Renal cortical epithelial cell (primary cell): ENCODE measurements around the gene RARA. TPM values are rescaled to one million over a fixed set of nuclear protein-coding genes. Genes with fewer than 3 reads are reported as not detected.
"Not testable (repeated sequence)": the region's sequence is repeated elsewhere in the genome, so short reads cannot be mapped to it uniquely, and the experiment has no call there.

Experiments used
- DNase-seq: peaks from one replicate; pipeline ENCODE4 v3.0.0-alpha.2; 2011; ENCODE audit warnings: low read depth
- total RNA-seq: library from RNA; depleted of rRNA; stranded (reverse); fragments of >200 nt; gene quantifications from 2 replicates; pipeline ENCODE4 v1.2.3, GENCODE V29; 2014

The RARA gene
- total RNA-seq, 1 donor from 2014 or later = 18.5 TPM

DNA sequence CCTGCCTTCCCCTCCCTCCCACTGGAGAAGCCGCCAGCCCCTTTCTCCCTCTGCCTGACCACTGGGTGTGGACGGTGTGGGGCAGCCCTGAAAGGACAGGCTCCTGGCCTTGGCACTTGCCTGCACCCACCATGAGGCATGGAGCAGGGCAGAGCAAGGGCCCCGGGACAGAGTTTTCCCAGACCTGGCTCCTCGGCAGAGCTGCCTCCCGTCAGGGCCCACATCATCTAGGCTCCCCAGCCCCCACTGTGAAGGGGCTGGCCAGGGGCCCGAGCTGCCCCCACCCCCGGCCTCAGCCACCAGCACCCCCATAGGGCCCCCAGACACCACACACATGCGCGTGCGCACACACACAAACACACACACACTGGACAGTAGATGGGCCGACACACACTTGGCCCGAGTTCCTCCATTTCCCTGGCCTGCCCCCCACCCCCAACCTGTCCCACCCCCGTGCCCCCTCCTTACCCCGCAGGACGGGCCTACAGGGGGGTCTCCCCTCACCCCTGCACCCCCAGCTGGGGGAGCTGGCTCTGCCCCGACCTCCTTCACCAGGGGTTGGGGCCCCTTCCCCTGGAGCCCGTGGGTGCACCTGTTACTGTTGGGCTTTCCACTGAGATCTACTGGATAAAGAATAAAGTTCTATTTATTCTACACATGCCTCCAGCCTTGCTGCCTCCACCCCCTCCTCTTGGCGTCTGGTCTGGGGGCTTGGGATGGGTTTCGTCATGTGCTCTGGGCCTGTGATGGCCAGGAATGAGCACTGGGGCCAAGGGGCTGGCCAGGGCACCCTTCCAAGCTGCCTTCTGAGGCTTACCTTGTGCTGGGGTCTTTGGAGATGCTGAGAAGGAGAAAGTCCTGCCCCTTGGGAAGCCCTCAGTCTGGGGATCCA lies 48.3 kb downstream of the RARA start:
- DNase-seq = no peak

DNA sequence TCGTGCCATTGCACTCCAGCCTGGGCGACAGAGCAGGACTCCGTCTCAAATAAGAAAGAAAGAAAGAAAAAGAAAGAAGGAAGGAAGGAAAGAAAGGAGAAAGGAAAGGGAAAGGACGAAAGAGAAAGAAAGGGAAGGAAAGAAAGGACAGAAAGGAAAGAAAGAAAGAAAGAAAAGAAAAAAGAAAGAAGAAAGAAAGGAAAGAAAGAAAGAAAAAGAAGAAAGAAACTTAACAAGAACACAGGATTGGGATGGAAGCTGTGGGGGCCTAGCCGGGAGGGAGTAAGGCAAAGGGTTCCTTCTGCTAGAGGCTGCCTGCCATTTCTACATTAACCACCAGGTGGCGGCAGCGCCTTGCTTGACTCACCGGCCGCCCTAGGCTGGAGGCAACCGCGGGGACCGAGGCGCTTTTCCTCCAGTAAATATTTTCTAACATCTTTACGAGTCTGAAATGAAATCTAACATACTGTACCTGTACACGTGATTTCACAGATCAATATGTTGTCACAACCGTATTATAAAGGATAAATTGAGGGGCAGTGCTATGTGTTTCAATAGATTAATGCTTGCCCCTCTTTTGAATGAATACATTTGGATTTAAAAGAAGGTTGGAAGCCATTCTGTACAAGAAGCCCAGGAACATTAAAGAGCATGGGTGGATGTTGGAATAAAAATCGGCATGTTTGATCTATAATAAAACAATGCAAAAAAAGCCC lies 49.5 kb downstream of the RARA start:
- DNase-seq = peak; percentile 54

DNA sequence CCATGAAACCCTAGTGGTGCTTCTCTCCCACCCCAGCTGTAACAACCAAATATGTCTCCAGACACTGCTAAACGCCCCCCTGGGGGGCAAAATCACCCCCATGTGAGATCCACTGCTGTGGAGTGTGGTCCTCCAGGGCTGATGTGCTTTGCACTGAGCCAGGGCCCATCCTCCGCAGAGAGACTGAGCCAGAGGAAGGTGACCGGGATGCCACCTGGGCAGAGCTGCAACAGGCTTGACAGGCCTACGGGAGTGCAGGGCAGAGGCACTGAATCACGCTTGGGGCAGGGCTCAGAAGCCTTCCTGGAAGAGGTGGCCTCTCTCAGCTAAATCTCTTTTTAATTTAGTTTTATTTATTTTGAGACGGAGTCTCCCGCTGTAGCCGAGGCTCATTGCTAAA lies 51.1 kb downstream of the RARA start:
- DNase-seq = no peak

DNA sequence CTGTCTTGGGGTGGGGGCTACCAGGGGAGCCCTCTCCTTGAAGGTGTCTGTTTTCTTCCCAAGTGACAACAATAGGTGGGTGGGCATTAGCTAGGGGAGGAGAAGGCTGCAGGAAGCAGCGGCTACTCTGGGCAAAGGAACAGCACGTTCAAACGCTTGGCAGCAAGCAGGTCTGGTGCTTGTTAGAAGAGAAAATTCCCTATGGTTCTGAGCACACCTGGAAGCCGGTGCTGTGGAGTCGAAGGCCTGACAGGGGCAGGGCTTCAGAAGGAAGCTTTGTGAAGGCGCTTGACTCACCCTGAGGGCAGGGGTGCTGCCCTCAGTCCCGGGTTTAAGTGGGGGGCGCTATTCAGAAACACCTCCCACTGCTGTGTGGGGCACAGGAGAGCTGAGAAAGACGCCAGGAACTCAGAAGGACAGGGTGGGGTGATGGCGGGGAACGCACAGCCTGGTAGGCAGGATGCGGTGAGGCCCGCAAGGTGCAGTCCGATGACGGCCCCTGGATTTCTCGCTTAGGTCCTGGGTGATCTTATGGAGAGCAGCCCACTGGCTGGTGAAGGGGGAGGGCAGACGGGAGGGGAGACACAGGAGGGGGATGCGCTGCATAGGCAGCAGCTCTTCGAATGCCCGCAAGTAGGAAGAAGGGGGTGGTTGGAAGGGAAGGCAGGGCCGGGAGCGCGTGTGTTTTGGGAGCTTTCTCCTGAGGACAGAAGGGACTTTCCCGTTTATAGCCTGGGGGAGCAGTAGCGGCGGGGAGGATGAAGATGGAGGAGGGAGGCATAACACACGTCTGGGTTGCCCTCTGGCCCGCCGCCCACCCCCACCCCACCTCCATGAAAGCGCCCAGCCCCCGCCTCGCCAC lies 52.3 kb downstream of the RARA start:
- no peak for DNase-seq

DNA sequence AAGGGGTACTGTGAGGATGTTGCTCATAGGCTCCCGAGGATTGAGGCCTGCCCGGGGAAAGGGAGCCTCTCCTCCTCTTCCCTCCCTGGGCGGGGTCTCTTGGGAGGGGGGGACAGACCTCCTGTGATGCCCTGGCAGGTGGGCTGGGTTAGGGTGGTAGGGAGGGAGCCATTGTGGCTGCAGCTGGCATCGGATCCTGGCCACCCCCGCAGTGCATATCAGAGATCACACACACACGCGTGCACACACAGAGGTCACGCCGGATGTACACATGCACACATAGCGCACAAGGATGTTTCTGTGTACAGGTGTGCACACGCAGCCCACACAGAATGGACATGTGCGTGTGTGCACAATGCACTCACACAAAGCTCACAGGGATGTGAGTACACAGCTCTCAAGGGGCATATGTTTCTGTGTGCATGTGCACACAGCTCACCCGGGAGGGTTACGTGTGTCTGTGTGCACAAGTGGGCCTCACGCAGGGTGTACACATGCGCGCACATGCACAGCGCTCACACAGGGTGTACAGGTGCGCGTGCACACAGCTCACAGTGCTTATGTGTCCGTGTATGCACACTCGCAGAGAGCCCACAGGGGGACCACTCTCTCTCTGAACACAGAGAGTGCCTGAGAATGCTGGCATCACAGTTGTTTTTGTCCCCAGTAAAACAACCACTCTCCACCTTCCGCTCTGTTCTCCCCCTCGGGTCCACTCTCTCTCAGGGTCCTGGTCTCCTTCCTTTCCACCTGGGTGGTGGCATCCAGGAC lies 53.1 kb downstream of the RARA start:
- DNase-seq = no peak

DNA sequence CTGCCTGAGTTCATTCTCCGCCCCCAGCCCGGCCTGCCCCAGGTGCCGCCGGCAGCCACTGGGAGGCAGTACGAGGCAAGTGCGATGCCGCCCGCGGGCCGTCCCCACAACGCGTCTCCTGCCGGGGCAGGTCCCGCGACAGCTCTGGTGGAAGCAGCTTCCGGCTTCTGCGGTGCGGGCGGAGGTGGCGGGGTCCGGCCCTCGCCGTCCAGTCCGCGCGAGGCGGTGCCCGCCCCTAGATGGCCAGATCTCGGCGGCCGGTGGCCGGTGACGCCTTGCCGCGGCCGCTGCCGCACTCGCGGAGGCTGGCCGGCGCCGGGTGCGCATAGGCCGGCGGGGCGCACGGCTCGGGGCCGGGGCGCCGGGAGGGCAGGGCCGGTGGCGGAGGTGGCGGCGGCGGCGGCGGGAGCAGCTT lies 53.7 kb downstream of the RARA start:
- peak; percentile 31 for DNase-seq

DNA sequence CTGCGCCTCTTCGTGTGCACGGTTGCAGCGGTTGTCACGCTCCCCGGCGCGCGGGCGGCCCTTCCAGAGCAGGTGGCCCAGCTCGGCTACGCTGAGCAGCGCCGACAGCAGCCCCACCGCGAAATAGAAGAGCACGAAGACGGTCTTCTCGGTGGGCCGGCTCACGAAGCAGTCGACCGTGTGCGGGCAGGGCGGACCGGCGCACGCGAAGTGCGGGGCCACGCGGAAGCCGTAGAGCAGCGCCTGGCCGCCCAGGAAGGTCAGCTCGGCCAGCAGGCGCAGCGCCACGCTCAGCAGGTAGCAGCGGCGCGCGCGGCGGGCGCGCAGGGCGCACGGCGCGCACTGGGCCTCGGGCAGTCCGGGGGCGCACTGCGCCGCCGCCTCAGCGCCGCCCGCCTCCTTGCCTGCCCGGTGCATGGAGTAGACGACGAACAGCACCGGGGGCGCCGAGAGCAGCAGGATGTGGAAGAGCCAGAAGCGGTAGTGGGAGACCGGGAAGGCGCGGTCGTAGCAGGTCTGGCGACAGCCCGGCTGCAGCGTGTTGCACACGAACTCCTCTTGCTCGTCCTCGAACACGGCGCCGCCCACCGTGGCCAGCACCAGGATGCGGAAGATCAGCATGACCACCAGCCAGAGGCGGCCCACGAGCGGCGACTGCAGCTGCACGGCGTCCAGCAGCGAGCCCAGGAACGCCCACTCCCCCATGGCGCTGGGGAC lies 54.3 kb downstream of the RARA start:
- DNase-seq = no peak

DNA sequence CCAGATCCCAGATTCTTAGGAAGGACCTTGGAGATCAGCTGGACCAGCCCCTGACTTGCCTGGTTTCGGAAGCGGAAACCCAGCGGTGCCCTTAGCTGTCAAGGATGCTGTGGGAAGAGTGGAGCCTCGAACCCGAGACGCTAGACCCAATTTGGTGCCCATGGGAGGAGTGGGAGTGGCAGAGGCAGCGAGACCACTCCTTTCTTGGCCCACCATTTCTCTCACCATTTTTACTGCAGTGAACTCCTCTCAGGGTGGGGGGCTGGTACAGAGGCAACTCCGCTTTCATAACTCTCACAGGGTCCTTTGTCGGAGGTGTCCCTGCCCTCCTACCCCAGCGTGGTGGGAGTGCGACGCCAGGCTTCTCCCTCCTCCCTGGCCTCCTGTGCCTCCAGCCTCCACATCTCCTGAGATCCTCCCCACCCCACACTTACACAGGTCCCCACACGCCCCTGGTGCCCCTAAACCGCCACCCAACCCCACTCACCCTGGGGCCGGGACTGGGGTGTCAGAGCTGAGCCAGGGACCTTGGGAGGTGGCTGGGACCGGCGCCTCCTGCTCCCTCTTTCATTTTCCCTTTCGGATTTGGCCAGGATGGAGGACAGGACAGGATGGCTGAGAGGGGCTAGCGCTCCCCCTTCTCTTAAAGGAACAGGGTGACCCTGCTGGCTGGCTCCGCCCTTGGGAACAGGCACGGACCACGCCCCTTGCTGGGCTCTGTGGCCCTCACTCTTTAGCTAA lies 55.3 kb downstream of the RARA start, which contains the start of gene GJD3:
GJD3 (minus strand) TSS at position 617 of the 741 bp plus-strand sequence. CDS start 922 bp downstream, outside the sequence.
- DNase-seq = no peak

DNA sequence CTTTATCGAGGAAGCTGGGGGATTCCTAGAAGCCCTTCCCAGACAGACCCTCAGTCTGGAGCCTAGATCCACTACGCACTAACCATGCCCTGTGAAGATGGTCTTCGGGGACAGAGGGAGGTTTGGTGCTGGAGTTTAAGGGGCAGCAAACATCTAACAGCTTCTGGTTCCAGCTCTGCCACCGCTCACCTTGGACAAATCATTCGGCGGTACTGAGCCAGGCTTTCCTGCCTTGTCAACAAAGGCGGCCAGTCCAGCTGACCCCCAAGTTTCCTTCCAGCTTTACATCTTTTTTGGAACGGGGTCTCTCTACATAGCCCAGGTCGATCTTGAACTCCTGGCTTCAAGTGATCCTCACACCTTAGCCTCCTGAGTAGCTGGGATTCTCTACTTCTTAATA lies 55.9 kb downstream of the RARA start:
- DNase-seq = no peak

DNA sequence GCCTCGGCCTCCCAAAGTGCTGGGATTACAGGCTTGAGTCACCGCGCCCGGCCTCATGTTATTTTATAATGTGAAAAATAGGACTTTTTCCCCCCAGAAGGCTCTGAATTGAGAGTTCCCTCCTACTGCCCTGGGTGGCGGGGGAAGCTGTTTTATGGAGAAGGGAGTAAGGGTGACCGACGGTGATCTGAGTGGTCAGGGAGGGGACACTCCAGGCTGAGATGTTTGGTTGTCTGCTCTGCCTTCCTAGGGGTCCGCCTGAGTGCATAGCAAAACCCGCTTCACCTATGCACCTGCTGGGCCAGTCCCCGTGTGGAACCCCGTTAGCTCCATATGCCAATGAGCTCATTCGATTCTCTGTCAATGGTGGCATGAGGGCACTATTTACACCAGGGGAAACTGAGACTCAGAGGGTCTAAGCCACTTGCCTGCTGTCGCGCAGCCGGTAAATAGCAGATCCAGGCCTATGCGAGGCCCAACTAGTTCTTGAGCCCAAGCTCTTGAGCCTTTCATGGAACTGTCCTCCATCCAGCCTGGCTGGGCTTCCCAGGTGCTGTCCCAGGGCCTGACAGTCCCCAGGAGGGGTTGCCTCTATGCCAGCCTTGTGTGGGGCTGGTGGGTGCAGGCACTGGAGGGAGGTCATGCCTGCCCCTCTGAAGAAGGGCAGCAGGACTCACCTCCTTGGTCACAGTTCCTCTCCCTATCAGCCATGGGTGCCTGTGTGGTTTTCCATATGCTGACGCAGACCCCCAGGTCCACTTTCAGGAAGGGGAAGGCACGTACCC lies 57.3 kb downstream of the RARA start:
- no peak for DNase-seq

DNA sequence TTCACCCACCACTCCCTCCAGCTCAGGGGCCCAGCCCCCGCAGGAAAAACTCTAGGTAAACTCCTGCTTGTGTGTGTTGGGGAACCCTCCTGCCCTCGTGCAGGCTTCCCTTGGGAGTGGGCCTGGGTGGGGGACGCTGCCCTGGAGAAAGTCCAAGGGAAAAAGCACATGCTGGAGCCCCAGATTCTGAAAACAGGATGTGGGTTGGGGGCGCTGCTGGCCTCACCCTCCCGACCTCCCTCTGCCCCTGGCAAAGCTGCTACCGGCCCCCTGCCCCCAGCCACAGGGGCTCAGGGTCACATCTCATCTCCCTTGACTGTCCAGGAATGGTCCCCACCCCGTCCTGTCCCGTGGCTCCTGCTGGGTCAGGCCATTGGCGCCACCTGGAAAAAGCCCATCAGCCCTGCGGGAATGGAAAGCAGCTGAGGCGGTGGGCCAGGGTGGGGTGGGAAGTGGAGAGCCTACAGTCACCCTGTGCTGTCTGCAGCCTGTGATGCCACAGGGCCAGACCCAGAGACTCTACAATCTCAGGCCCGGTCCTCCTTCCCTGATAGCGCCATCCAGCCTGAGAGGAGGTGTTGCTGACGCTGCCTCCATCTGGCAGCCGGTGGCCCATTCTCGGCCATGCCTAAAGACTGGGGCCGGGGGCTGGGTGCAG lies 58.0 kb downstream of the RARA start:
- no peak for DNase-seq

DNA sequence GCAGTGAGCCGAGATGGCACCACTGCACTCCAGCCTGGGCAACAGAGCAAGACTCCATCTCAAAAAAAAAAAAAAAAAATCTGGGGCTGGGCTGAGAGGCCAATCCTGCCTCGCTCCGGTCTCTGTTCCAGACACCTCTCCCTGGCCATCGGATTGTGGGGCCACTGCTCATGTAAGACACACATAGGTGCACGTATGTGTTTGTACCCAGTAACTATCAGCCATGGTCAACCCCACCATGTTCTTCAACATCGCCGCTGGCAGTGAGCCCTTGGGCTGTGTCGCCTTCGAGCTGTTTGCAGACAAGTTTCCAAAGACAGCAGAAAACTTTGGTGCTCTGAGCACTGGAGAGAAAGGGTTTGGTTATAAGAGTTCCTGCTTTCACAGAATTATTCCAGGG lies 58.7 kb downstream of the RARA start:
- not testable (repeated sequence) for DNase-seq

DNA sequence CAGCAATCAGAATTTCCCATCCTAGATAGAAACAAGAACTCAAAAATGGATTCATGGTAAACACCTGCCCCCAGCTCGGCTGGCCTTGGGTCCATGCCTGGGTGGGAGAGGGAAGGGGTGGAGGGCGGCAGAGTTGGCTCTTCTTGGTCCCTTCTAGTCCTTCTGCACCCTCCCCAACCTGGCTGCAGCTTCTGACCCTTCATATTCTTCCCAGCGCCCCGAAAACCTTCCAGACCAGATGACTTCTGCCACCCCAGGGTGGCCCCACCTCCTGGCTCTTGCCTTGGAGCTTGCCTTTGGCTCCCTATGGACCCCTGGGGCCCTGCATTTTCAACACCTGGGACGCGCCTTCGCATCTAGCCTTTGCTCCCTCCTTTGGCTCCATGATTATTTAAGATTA lies 60.9 kb downstream of the RARA start:
- DNase-seq = no peak

DNA sequence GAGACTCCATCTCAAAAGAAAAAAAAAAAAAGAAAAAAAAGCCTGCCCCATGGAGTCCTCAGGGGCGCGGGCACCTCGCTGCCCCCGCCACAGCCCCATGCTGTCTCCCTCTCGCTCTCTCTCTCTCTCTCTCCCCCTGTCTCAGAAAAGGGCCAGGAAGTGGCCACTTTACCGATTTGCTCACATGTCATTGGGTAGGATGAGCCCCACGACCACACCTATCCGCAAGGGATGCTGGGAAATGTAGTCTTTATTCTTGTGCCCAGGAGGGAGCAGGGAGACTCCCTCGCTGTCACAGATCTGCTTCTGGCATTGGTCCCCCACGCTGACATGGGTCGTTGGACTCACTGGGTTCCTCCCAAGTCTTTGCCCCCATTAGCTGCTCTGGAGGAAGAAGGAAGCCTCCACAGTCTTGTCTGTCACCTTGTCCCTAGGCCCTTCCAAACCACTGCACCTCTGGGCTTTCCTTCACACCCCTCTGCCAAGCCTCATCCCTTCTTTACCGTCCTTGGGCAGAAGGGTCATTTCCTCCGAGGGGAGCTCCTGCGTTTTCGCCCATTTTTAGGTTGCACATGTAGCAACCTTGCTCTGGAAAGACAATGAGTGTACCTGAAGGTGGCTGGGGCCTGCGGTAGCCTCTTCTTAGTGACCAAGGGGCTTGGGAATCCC lies 62.4 kb downstream of the RARA start:
- DNase-seq = no peak

DNA sequence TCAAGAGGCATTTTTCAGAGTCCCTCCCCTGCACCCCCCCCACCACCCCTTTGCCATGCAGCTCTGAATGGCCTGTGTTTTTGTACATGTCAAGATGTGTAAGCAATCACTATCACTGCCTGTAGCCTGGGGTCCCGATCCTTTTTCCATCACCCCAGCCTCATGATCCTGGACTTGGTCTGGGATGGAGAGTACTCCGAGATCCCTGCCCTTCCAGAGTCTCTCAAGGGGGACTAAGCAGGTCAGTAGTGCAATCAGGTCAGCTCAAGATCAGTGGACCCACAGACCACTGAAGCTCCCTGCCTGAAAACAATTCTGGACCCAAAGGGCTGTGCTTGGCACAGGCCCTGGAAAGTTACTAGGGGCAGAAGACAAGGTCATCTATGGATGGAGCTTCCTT lies 63.1 kb downstream of the RARA start:
- DNase-seq = no peak

DNA sequence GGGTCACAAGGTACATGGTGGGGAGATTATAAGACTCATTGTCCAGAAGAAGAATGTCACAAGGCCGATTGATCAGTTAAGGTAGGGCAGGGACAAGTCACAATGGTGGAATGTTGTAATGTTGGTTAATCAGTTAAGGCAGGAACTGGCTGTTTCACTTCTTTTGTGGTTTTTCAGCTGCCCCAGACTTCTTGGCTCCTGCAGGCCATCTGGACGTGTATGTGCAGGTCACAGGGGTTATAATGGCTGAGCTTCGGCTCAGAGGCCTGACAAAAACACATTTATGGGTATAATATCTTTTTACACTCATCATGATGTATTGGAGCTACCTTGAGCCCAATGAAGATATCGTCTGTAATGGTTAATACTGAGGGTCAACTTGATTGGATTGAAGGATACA lies 63.7 kb downstream of the RARA start:
- DNase-seq = peak; percentile 13

DNA sequence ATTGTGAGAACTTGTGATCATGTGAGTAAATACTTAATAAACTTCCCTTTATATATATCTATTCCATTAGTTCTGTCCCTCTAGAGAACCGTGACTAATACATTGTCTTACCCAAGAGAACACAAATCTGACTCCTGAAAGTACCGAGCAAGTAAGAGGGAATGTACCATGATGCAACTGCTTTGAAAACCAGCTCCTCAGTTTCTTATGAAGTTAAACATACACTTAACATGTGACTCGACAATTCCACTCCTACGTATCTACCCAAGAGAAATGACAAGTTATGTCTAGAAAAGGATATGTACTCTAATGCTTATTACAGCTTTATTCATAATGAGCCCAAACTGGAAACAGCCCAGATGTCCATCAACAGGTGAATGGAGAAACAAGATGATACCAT lies 64.3 kb downstream of the RARA start:
- DNase-seq = peak; percentile 46

DNA sequence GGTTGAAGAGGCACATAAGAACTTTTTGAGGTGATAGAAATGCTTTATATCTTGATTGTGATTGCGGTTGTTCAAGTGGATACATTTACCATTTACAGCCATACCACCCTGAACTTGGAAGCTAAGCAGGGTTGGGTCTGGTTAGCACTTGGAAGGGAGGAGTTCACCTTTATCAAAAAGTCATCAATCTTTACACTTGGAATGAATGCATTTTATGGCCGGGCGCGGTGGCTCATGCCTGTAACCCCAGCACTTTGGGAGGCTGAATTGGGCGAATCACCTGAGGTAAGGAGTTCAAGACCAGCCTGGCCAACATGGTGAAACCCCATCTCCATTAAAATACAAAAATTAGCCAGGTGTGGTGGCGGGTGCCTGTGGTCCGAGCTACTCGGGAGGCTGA lies 65.0 kb downstream of the RARA start:
- DNase-seq = no peak
